GM12878 (cell line): ENCODE results near the gene PIEZO2. TPM values are rescaled to one million over a fixed set of nuclear protein-coding genes. Genes with fewer than 3 reads are reported as not detected.

ENCODE experiments used
- BCL11A ChIP-seq: IDR thresholded peaks from 2 replicates; pipeline ENCODE4 v1.6.1; 2011; ENCODE audit warnings: low read depth, low read length
- CHD2 ChIP-seq: IDR thresholded peaks from 2 replicates; pipeline ENCODE4 v1.6.1; 2011; ENCODE audit warnings: low read depth, low read length, improper control_type of control experiment, borderline replicate concordance
- E2F4 ChIP-seq: IDR thresholded peaks from 2 replicates; pipeline ENCODE4 v1.6.1; 2012; ENCODE audit warnings: low read depth, low read length, improper control_type of control experiment
- ETV6 ChIP-seq, 2 experiments: fragments of 450-650 bp in 1 of 2; IDR thresholded peaks in 1 of 2; conservative IDR thresholded peaks in 1 of 2; 2 replicates each; pipeline ENCODE4 v1.6.1; 2014; ENCODE audit warnings: antibody characterized with exemption in 1 of 2, borderline replicate concordance in 1 of 2, low read depth in 1 of 2, mild to moderate bottlenecking in 1 of 2, moderate library complexity in 1 of 2
- EZH2 ChIP-seq: IDR thresholded peaks from 2 replicates; pipeline ENCODE4 v1.6.1; 2012; ENCODE audit warnings: low read depth, mild to moderate bottlenecking, control low read depth, inconsistent platforms, low read length, borderline replicate concordance; ENCODE audit not compliant: control insufficient read depth
- FOXK2 ChIP-seq: fragments of 450-650 bp; IDR thresholded peaks from 2 replicates; pipeline ENCODE4 v1.6.1; 2017; ENCODE audit warnings: mild to moderate bottlenecking, moderate library complexity
- IRF3 ChIP-seq: fragments of 450-650 bp; IDR thresholded peaks from 2 replicates; pipeline ENCODE4 v1.6.1; 2014; ENCODE audit warnings: mild to moderate bottlenecking
- JUND ChIP-seq: IDR thresholded peaks from 2 replicates; pipeline ENCODE4 v1.6.1; 2012; ENCODE audit warnings: low read depth, mild to moderate bottlenecking, low read length, improper control_type of control experiment, moderate library complexity
- KAT2A ChIP-seq: conservative IDR thresholded peaks from 2 replicates; pipeline ENCODE4 v1.6.1; 2011; ENCODE audit warnings: low read depth, low read length; ENCODE audit not compliant: control insufficient read depth
- MYB ChIP-seq: fragments of 150-350 bp; IDR thresholded peaks from 2 replicates; pipeline ENCODE4 v1.6.1; 2014; ENCODE audit warnings: mild to moderate bottlenecking, low read depth, low read length, borderline replicate concordance
- NFYA ChIP-seq: IDR thresholded peaks from 2 replicates; pipeline ENCODE4 v1.6.1; 2011; ENCODE audit warnings: low read depth, mild to moderate bottlenecking, low read length, improper control_type of control experiment, borderline replicate concordance
- NR2C1 ChIP-seq: fragments of 450-650 bp; IDR thresholded peaks from 2 replicates; pipeline ENCODE4 v1.6.1; 2017; ENCODE audit warnings: antibody characterized with exemption, mild to moderate bottlenecking, moderate library complexity
- RCOR1 ChIP-seq: conservative IDR thresholded peaks from 2 replicates; pipeline ENCODE4 v1.6.1; 2012; ENCODE audit warnings: low read depth, low read length, improper control_type of control experiment
- RELB ChIP-seq: fragments of 450-650 bp; IDR thresholded peaks from 2 replicates; pipeline ENCODE4 v1.6.1; 2017; ENCODE audit warnings: low read depth, mild to moderate bottlenecking, moderate library complexity
- SIN3A ChIP-seq: IDR thresholded peaks from 2 replicates; pipeline ENCODE4 v1.6.1; 2012; ENCODE audit warnings: low read depth, low read length, improper control_type of control experiment
- SMC3 ChIP-seq: IDR thresholded peaks from 2 replicates; pipeline ENCODE4 v1.6.1; 2011; ENCODE audit warnings: low read length, improper control_type of control experiment, borderline replicate concordance
- STAT1 ChIP-seq: fragments of 450-650 bp; conservative IDR thresholded peaks from 2 replicates; pipeline ENCODE4 v1.6.1; 2014; ENCODE audit warnings: antibody characterized with exemption, mild to moderate bottlenecking
- USF2 ChIP-seq: IDR thresholded peaks from 2 replicates; pipeline ENCODE4 v1.6.1; 2011; ENCODE audit warnings: low read depth, low read length, improper control_type of control experiment, borderline replicate concordance
- ZBTB33 ChIP-seq: fragments of 450-650 bp; IDR thresholded peaks from 2 replicates; pipeline ENCODE4 v1.6.1; 2017; ENCODE audit warnings: mild to moderate bottlenecking
- polyA plus RNA-seq, 11 experiments: library from polyadenylated mRNA; depleted of rRNA in 4 of 11; unstranded in 6 of 11; stranded (reverse) in 5 of 11; fragments of >200 nt; fragmentation: Nextera tagmentation in 4 of 11; fragmentation: Illumina TruSeq in 1 of 11; extraction: Ambion mirVana in 4 of 11; extraction: Trizol in 1 of 11; gene quantifications; 1 replicate in 1 of 11; 2 replicates in 10 of 11; pipeline versions ENCODE4 v1.2.1 to v1.2.3, GENCODE V29; 2011 to 2016; ENCODE audit warnings: inconsistent platforms in 2 of 11, missing spikeins in 2 of 11, low read depth in 1 of 11
- total RNA-seq, 4 experiments: library from RNA; depleted of rRNA in 3 of 4; stranded (reverse); fragments of >200 nt in 3 of 4; fragmentation: Illumina TruSeq in 1 of 4; extraction: Trizol in 1 of 4; gene quantifications; 2 replicates each; pipeline versions ENCODE4 v1.2.1 to v1.2.3, GENCODE V29; 2013 to 2021
- TF ChIP-seq, protein P1 (sequence below): fragments of 450-650 bp; IDR thresholded peaks from 2 replicates; pipeline ENCODE4 v1.6.1; 2016; ENCODE audit warnings: mild to moderate bottlenecking
- TF ChIP-seq, protein P2 (sequence below): IDR thresholded peaks from 2 replicates; pipeline ENCODE4 v1.6.1; 2012; ENCODE audit warnings: low read depth, low read length, improper control_type of control experiment

PIEZO2 gene
- total and polyA plus RNA-seq, 10 of the 15 experiments (the other 5 are each of a cell fraction or from before 2014, with no cell fraction given): 6.7 to 42.3 (median 27.4) TPM

- TF ChIP-seq ETV6 (conservative IDR thresholded peaks at IDR 0.05 in 1 of 2, IDR thresholded peaks at IDR 0.05 in 1 of 2; ENCODE audit: borderline replicate concordance in 1 of 2, low read depth in 1 of 2) (no peak), NR2C1 (no peak), JUND (no peak), E2F4 (no peak), EZH2 (no peak), CHD2 (no peak), SMC3 (peak; percentile 94), KAT2A (no peak), MYB (no peak), RELB (no peak), STAT1 (no peak), BCL11A (no peak), USF2 (no peak), IRF3 (no peak), NFYA (no peak), SIN3A (no peak), ZBTB33 (no peak), FOXK2 (no peak), RCOR1 (no peak)
- TF ChIP-seq, protein P1, sequence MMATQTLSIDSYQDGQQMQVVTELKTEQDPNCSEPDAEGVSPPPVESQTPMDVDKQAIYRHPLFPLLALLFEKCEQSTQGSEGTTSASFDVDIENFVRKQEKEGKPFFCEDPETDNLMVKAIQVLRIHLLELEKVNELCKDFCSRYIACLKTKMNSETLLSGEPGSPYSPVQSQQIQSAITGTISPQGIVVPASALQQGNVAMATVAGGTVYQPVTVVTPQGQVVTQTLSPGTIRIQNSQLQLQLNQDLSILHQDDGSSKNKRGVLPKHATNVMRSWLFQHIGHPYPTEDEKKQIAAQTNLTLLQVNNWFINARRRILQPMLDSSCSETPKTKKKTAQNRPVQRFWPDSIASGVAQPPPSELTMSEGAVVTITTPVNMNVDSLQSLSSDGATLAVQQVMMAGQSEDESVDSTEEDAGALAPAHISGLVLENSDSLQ: no peak
- TF ChIP-seq, protein P2, sequence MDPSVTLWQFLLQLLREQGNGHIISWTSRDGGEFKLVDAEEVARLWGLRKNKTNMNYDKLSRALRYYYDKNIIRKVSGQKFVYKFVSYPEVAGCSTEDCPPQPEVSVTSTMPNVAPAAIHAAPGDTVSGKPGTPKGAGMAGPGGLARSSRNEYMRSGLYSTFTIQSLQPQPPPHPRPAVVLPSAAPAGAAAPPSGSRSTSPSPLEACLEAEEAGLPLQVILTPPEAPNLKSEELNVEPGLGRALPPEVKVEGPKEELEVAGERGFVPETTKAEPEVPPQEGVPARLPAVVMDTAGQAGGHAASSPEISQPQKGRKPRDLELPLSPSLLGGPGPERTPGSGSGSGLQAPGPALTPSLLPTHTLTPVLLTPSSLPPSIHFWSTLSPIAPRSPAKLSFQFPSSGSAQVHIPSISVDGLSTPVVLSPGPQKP: no peak
Observed at GRCh38 chr18:10851824-10852319, 297.5 kb downstream of the PIEZO2 start (continued).
